ENCODE measurements around the gene ABCF2.

ABCF2 gene

GRCh38 chr7:151202836-151203235 is 24.2 kb downstream of the ABCF2 start:
- Histone ChIP-seq H3K27me3 (ENCODE audit: control insufficient read depth, insufficient read depth, low read length) (peaks cover 31% of the 10 kb centered on the region), H3K36me3 (ENCODE audit: control insufficient read depth, insufficient read depth, low read length) (no peaks in the 10 kb centered on the region), H3K4me3 (ENCODE audit: low read depth, low read length) (no peak overlapping the region), H3K27ac (ENCODE audit: low read depth, low read length) (no peak overlapping the region), H3K9me3 (ENCODE audit: control insufficient read depth, insufficient read depth, low read depth, low read length) (no peaks in the 10 kb centered on the region), H3K4me1 (ENCODE audit: control insufficient read depth, insufficient read depth, low read length) (peaks cover 14% of the 10 kb centered on the region), H3K9ac (ENCODE audit: low read length) (no peak overlapping the region)

GRCh38 chr7:151201751-151202150 is 25.3 kb downstream of the ABCF2 start:
- Histone ChIP-seq H3K36me3 (ENCODE audit: control insufficient read depth, insufficient read depth, low read length) (no peaks in the 10 kb centered on the region), H3K9me3 (ENCODE audit: control insufficient read depth, insufficient read depth, low read depth, low read length) (no peaks in the 10 kb centered on the region), H3K9ac (ENCODE audit: low read length) (no peak overlapping the region), H3K4me3 (ENCODE audit: low read depth, low read length) (no peak overlapping the region), H3K4me1 (ENCODE audit: control insufficient read depth, insufficient read depth, low read length) (peaks cover 14% of the 10 kb centered on the region), H3K27me3 (ENCODE audit: control insufficient read depth, insufficient read depth, low read length) (peaks cover 34% of the 10 kb centered on the region), H3K27ac (ENCODE audit: low read depth, low read length) (no peak overlapping the region)

- Histone ChIP-seq H3K36me3 (ENCODE audit: control insufficient read depth, insufficient read depth, low read length) (no peaks in the 10 kb centered on the region), H3K9me3 (ENCODE audit: control insufficient read depth, insufficient read depth, low read depth, low read length) (no peaks in the 10 kb centered on the region), H3K4me1 (ENCODE audit: control insufficient read depth, insufficient read depth, low read length) (peaks cover 14% of the 10 kb centered on the region), H3K27me3 (ENCODE audit: control insufficient read depth, insufficient read depth, low read length) (peaks cover 39% of the 10 kb centered on the region), H3K4me3 (ENCODE audit: low read depth, low read length) (no peak overlapping the region), H3K9ac (ENCODE audit: low read length) (no peak overlapping the region), H3K27ac (ENCODE audit: low read depth, low read length) (no peak overlapping the region)
Measured at GRCh38 chr7:151201344-151201743, 25.7 kb downstream of the ABCF2 start.

- no peaks in the 10 kb centered on the region for H3K9me3 ChIP-seq (ENCODE audit: control insufficient read depth, insufficient read depth, low read depth, low read length)
- H3K27ac ChIP-seq (ENCODE audit: low read depth, low read length) = no peak overlapping the region
- H3K4me3 ChIP-seq (ENCODE audit: low read depth, low read length) = no peak overlapping the region
- no peaks in the 10 kb centered on the region for H3K36me3 ChIP-seq (ENCODE audit: control insufficient read depth, insufficient read depth, low read length)
- peaks cover 14% of the 10 kb centered on the region for H3K4me1 ChIP-seq (ENCODE audit: control insufficient read depth, insufficient read depth, low read length)
- no peak overlapping the region for H3K9ac ChIP-seq (ENCODE audit: low read length)
- H3K27me3 ChIP-seq (ENCODE audit: control insufficient read depth, insufficient read depth, low read length) = peaks cover 41% of the 10 kb centered on the region
Measured at GRCh38 chr7:151198945-151199848, 27.8 kb downstream of the ABCF2 start.

GRCh38 chr7:151197932-151198331 is 29.1 kb downstream of the ABCF2 start:
- Histone ChIP-seq H3K9me3 (ENCODE audit: control insufficient read depth, insufficient read depth, low read depth, low read length) (no peaks in the 10 kb centered on the region), H3K27ac (ENCODE audit: low read depth, low read length) (no peak overlapping the region), H3K4me1 (ENCODE audit: control insufficient read depth, insufficient read depth, low read length) (peaks cover 14% of the 10 kb centered on the region), H3K9ac (ENCODE audit: low read length) (no peak overlapping the region), H3K4me3 (ENCODE audit: low read depth, low read length) (no peak overlapping the region), H3K36me3 (ENCODE audit: control insufficient read depth, insufficient read depth, low read length) (no peaks in the 10 kb centered on the region), H3K27me3 (ENCODE audit: control insufficient read depth, insufficient read depth, low read length) (peaks cover 38% of the 10 kb centered on the region)

GRCh38 chr7:151195616-151196450 is 31.2 kb downstream of the ABCF2 start:
- Histone ChIP-seq H3K36me3 (ENCODE audit: control insufficient read depth, insufficient read depth, low read length) (no peaks in the 10 kb centered on the region), H3K9ac (ENCODE audit: low read length) (no peak overlapping the region), H3K27ac (ENCODE audit: low read depth, low read length) (no peak overlapping the region), H3K9me3 (ENCODE audit: control insufficient read depth, insufficient read depth, low read depth, low read length) (no peaks in the 10 kb centered on the region), H3K4me1 (ENCODE audit: control insufficient read depth, insufficient read depth, low read length) (peaks cover 14% of the 10 kb centered on the region), H3K27me3 (ENCODE audit: control insufficient read depth, insufficient read depth, low read length) (peaks cover 40% of the 10 kb centered on the region), H3K4me3 (ENCODE audit: low read depth, low read length) (no peak overlapping the region)

- no peaks in the 10 kb centered on the region for H3K36me3 ChIP-seq (ENCODE audit: control insufficient read depth, insufficient read depth, low read length)
- H3K27me3 ChIP-seq (ENCODE audit: control insufficient read depth, insufficient read depth, low read length) = peaks cover 51% of the 10 kb centered on the region
- no peak overlapping the region for H3K27ac ChIP-seq (ENCODE audit: low read depth, low read length)
- no peak overlapping the region for H3K4me3 ChIP-seq (ENCODE audit: low read depth, low read length)
- H3K4me1 ChIP-seq (ENCODE audit: control insufficient read depth, insufficient read depth, low read length) = peaks cover 2% of the 10 kb centered on the region; the same call in 1 of the 2 replicates
- H3K9ac ChIP-seq (ENCODE audit: low read length) = no peak overlapping the region
- H3K9me3 ChIP-seq (ENCODE audit: control insufficient read depth, insufficient read depth, low read depth, low read length) = no peaks in the 10 kb centered on the region
Measured at GRCh38 chr7:151194188-151194587, 32.8 kb downstream of the ABCF2 start.

GRCh38 chr7:151193203-151193978 is 33.6 kb downstream of the ABCF2 start:
- no peaks in the 10 kb centered on the region for H3K36me3 ChIP-seq (ENCODE audit: control insufficient read depth, insufficient read depth, low read length)
- no peak overlapping the region for H3K9ac ChIP-seq (ENCODE audit: low read length)
- no peaks in the 10 kb centered on the region for H3K4me1 ChIP-seq (ENCODE audit: control insufficient read depth, insufficient read depth, low read length)
- H3K27ac ChIP-seq (ENCODE audit: low read depth, low read length) = no peak overlapping the region
- H3K9me3 ChIP-seq (ENCODE audit: control insufficient read depth, insufficient read depth, low read depth, low read length) = no peaks in the 10 kb centered on the region
- no peak overlapping the region for H3K4me3 ChIP-seq (ENCODE audit: low read depth, low read length)
- peaks cover 44% of the 10 kb centered on the region for H3K27me3 ChIP-seq (ENCODE audit: control insufficient read depth, insufficient read depth, low read length)

GRCh38 chr7:151192002-151192539 is 34.9 kb downstream of the ABCF2 start:
- Histone ChIP-seq H3K4me1 (ENCODE audit: control insufficient read depth, insufficient read depth, low read length) (no peaks in the 10 kb centered on the region), H3K9me3 (ENCODE audit: control insufficient read depth, insufficient read depth, low read depth, low read length) (no peaks in the 10 kb centered on the region), H3K9ac (ENCODE audit: low read length) (no peak overlapping the region), H3K27me3 (ENCODE audit: control insufficient read depth, insufficient read depth, low read length) (peaks cover 42% of the 10 kb centered on the region), H3K4me3 (ENCODE audit: low read depth, low read length) (no peak overlapping the region), H3K27ac (ENCODE audit: low read depth, low read length) (no peak overlapping the region), H3K36me3 (ENCODE audit: control insufficient read depth, insufficient read depth, low read length) (no peaks in the 10 kb centered on the region)

GRCh38 chr7:151191544-151191943 is 35.5 kb downstream of the ABCF2 start:
- H3K4me3 ChIP-seq (ENCODE audit: low read depth, low read length) = no peak overlapping the region
- no peaks in the 10 kb centered on the region for H3K4me1 ChIP-seq (ENCODE audit: control insufficient read depth, insufficient read depth, low read length)
- H3K36me3 ChIP-seq (ENCODE audit: control insufficient read depth, insufficient read depth, low read length) = no peaks in the 10 kb centered on the region
- no peaks in the 10 kb centered on the region for H3K9me3 ChIP-seq (ENCODE audit: control insufficient read depth, insufficient read depth, low read depth, low read length)
- H3K27me3 ChIP-seq (ENCODE audit: control insufficient read depth, insufficient read depth, low read length) = peaks cover 36% of the 10 kb centered on the region
- no peak overlapping the region for H3K9ac ChIP-seq (ENCODE audit: low read length)
- no peak overlapping the region for H3K27ac ChIP-seq (ENCODE audit: low read depth, low read length)
